Measurements from ENCODE around the gene ROR2.

Gene ROR2

GRCh38 chr9:91948597-91949391 is 1.2 kb downstream of the ROR2 start:
- DNase-seq (ENCODE audit: low read depth, low spot score) = no peak

- DNase-seq (ENCODE audit: low read depth, low spot score) = no peak
Measured at GRCh38 chr9:91948101-91948596, 1.9 kb downstream of the ROR2 start.

- DNase-seq (ENCODE audit: low read depth, low spot score) = no peak
Measured at GRCh38 chr9:91946653-91947488, 3.2 kb downstream of the ROR2 start.

- no peak for DNase-seq (ENCODE audit: low read depth, low spot score)
Measured at GRCh38 chr9:91946196-91946595, 3.8 kb downstream of the ROR2 start.

- DNase-seq (ENCODE audit: low read depth, low spot score) = no peak
Measured at GRCh38 chr9:91945277-91946085, 4.5 kb downstream of the ROR2 start.

GRCh38 chr9:91944711-91945110 is 5.3 kb downstream of the ROR2 start:
- DNase-seq (ENCODE audit: low read depth, low spot score) = no peak

- DNase-seq (ENCODE audit: low read depth, low spot score) = no peak
Measured at GRCh38 chr9:91943478-91944470, 6.3 kb downstream of the ROR2 start.

GRCh38 chr9:91942201-91942600 is 7.8 kb downstream of the ROR2 start:
- DNase-seq (ENCODE audit: low read depth, low spot score) = no peak

- no peak for DNase-seq (ENCODE audit: low read depth, low spot score)
Measured at GRCh38 chr9:91939978-91940377, 10.1 kb downstream of the ROR2 start.

- no peak for DNase-seq (ENCODE audit: low read depth, low spot score)
Measured at GRCh38 chr9:91937727-91938126, 12.3 kb downstream of the ROR2 start.

GRCh38 chr9:91937056-91937455 is 13.0 kb downstream of the ROR2 start:
- DNase-seq (ENCODE audit: low read depth, low spot score) = no peak

- no peak for DNase-seq (ENCODE audit: low read depth, low spot score)
Measured at GRCh38 chr9:91935805-91936514, 14.1 kb downstream of the ROR2 start.

GRCh38 chr9:91935066-91935749 is 14.8 kb downstream of the ROR2 start:
- DNase-seq (ENCODE audit: low read depth, low spot score) = no peak

GRCh38 chr9:91934654-91935053 is 15.4 kb downstream of the ROR2 start:
- no peak for DNase-seq (ENCODE audit: low read depth, low spot score)

GRCh38 chr9:91933556-91934352 is 16.3 kb downstream of the ROR2 start:
- DNase-seq (ENCODE audit: low read depth, low spot score) = no peak

GRCh38 chr9:91930475-91930874 is 19.6 kb downstream of the ROR2 start:
- no peak for DNase-seq (ENCODE audit: low read depth, low spot score)

GRCh38 chr9:91929331-91929730 is 20.7 kb downstream of the ROR2 start:
- DNase-seq (ENCODE audit: low read depth, low spot score) = no peak

GRCh38 chr9:91927922-91928510 is 22.0 kb downstream of the ROR2 start:
- DNase-seq (ENCODE audit: low read depth, low spot score) = no peak
